ENCODE measurements around the gene CADM1. TPM values are rescaled to one million over a fixed set of nuclear protein-coding genes. Genes with fewer than 3 reads are reported as not detected.

The CADM1 gene
- total and polyA plus RNA-seq, 4 donors = 31.7 to 243 (median 77.9) TPM

GRCh38 chr11:115191761-115192160, 312.5 kb downstream of the CADM1 start:
- ATAC-seq (ENCODE audit: insufficient read depth, low FRiP score) (no peak), DNase-seq (no peak)
- TF ChIP-seq CTCF (IDR thresholded peaks at IDR 0.05; ENCODE audit: control extremely low read depth, extremely low read depth) = no peak

GRCh38 chr11:115190196-115190595, 314.0 kb downstream of the CADM1 start:
- ATAC-seq (ENCODE audit: insufficient read depth, low FRiP score) (no peak), DNase-seq (no peak)
- Histone ChIP-seq H3K27me3 (ENCODE audit: control insufficient read depth in 3 of 3, insufficient read depth in 3 of 3, low read length in 2 of 3) (no peaks in the 10 kb centered on the region), H3K9ac (ENCODE audit: insufficient read depth in 1 of 2, low read length in 2 of 2) (no peak overlapping the region), H3K4me1 (ENCODE audit: control insufficient read depth in 5 of 5, insufficient read depth in 5 of 5, low read length in 5 of 5) (peaks cover 0 to 26% (median 2%) of the 10 kb centered on the region in 5 donors), H3K9me3 (ENCODE audit: control insufficient read depth in 4 of 4, insufficient read depth in 3 of 4, low read length in 3 of 4) (no peaks in the 10 kb centered on the region), H3K27ac (ENCODE audit: low read depth in 1 of 2, low read length in 1 of 2) (no peak overlapping the region), H3K36me3 (ENCODE audit: control insufficient read depth in 4 of 4, insufficient read depth in 4 of 4, low read length in 4 of 4) (no peaks in the 10 kb centered on the region), H3K4me3 (no peak overlapping the region)
- WGBS, 2 donors = 97% methylated on average over 1 of the region's 1 CpG
- no peak for TF ChIP-seq CTCF (IDR thresholded peaks at IDR 0.05; ENCODE audit: control extremely low read depth, extremely low read depth)

More at GRCh38 chr11:115191761-115192160, 312.5 kb downstream of the CADM1 start:
- H3K36me3 ChIP-seq (ENCODE audit: control insufficient read depth in 4 of 4, insufficient read depth in 4 of 4, low read length in 4 of 4) = no peaks in the 10 kb centered on the region
- no peaks in the 10 kb centered on the region for H3K27me3 ChIP-seq (ENCODE audit: control insufficient read depth in 3 of 3, insufficient read depth in 3 of 3, low read length in 2 of 3)
- peaks cover 0 to 31% (median 2%) of the 10 kb centered on the region in 5 donors for H3K4me1 ChIP-seq (ENCODE audit: control insufficient read depth in 5 of 5, insufficient read depth in 5 of 5, low read length in 5 of 5)
- no peak overlapping the region for H3K9ac ChIP-seq (ENCODE audit: insufficient read depth in 1 of 2, low read length in 2 of 2)
- no peak overlapping the region for H3K4me3 ChIP-seq
- no peak overlapping the region for H3K27ac ChIP-seq (ENCODE audit: low read depth in 1 of 2, low read length in 1 of 2)
- H3K9me3 ChIP-seq (ENCODE audit: control insufficient read depth in 4 of 4, insufficient read depth in 3 of 4, low read length in 3 of 4) = no peaks in the 10 kb centered on the region

- 93 to 95% methylated on average over 4 of the region's 4 CpGs for WGBS, 2 donors
- no peak for TF ChIP-seq CTCF (IDR thresholded peaks at IDR 0.05; ENCODE audit: control extremely low read depth, extremely low read depth)
- H3K4me1 ChIP-seq (ENCODE audit: control insufficient read depth in 5 of 5, insufficient read depth in 5 of 5, low read length in 5 of 5) = peaks cover 0 to 18% (median 2%) of the 10 kb centered on the region in 5 donors
- DNase-seq (no peak), ATAC-seq (ENCODE audit: insufficient read depth, low FRiP score) (no peak)
- H3K4me3 ChIP-seq = no peak overlapping the region
- no peaks in the 10 kb centered on the region for H3K9me3 ChIP-seq (ENCODE audit: control insufficient read depth in 4 of 4, insufficient read depth in 3 of 4, low read length in 3 of 4)
- H3K27ac ChIP-seq (ENCODE audit: low read depth in 1 of 2, low read length in 1 of 2) = no peak overlapping the region
- no peaks in the 10 kb centered on the region for H3K27me3 ChIP-seq (ENCODE audit: control insufficient read depth in 3 of 3, insufficient read depth in 3 of 3, low read length in 2 of 3)
- H3K36me3 ChIP-seq (ENCODE audit: control insufficient read depth in 4 of 4, insufficient read depth in 4 of 4, low read length in 4 of 4) = no peaks in the 10 kb centered on the region
- no peak overlapping the region for H3K9ac ChIP-seq (ENCODE audit: insufficient read depth in 1 of 2, low read length in 2 of 2)
These were observed 315.3 kb downstream of the CADM1 start for GRCh38 chr11:115188898-115189278.

- Histone ChIP-seq H3K4me3 (no peak overlapping the region), H3K27ac (ENCODE audit: low read depth in 1 of 2, low read length in 1 of 2) (no peak overlapping the region), H3K9ac (ENCODE audit: insufficient read depth in 1 of 2, low read length in 2 of 2) (no peak overlapping the region), H3K9me3 (ENCODE audit: control insufficient read depth in 4 of 4, insufficient read depth in 3 of 4, low read length in 3 of 4) (no peaks in the 10 kb centered on the region), H3K27me3 (ENCODE audit: control insufficient read depth in 3 of 3, insufficient read depth in 3 of 3, low read length in 2 of 3) (no peaks in the 10 kb centered on the region), H3K4me1 (ENCODE audit: control insufficient read depth in 5 of 5, insufficient read depth in 5 of 5, low read length in 5 of 5) (peaks cover 0 to 14% (median 2%) of the 10 kb centered on the region in 5 donors), H3K36me3 (ENCODE audit: control insufficient read depth in 4 of 4, insufficient read depth in 4 of 4, low read length in 4 of 4) (no peaks in the 10 kb centered on the region)
- ATAC-seq (ENCODE audit: insufficient read depth, low FRiP score) (no peak), DNase-seq (no peak)
- no peak for TF ChIP-seq CTCF (IDR thresholded peaks at IDR 0.05; ENCODE audit: control extremely low read depth, extremely low read depth)
- 93 to 95% methylated on average over 6 of the region's 6 CpGs for WGBS, 2 donors
These were observed 315.9 kb downstream of the CADM1 start for GRCh38 chr11:115188188-115188897.
